NB4 (cell line): Measurements from ENCODE around the gene BTBD9.

Experiments used
- POLR2A ChIP-seq: IDR thresholded peaks from 2 replicates; pipeline ENCODE4 v1.6.1; 2011; ENCODE audit warnings: mild to moderate bottlenecking; ENCODE audit not compliant: insufficient read length; ENCODE audit errors: extremely low read depth
- TF ChIP-seq, protein P1 (sequence below): IDR thresholded peaks from 2 replicates; pipeline ENCODE4 v1.6.1; 2011; ENCODE audit warnings: low read depth, low read length
- TF ChIP-seq, protein P2 (sequence below): IDR thresholded peaks from one replicate; pipeline ENCODE4 v1.5.1; 2012; ENCODE audit warnings: low read depth, low read length

DNA sequence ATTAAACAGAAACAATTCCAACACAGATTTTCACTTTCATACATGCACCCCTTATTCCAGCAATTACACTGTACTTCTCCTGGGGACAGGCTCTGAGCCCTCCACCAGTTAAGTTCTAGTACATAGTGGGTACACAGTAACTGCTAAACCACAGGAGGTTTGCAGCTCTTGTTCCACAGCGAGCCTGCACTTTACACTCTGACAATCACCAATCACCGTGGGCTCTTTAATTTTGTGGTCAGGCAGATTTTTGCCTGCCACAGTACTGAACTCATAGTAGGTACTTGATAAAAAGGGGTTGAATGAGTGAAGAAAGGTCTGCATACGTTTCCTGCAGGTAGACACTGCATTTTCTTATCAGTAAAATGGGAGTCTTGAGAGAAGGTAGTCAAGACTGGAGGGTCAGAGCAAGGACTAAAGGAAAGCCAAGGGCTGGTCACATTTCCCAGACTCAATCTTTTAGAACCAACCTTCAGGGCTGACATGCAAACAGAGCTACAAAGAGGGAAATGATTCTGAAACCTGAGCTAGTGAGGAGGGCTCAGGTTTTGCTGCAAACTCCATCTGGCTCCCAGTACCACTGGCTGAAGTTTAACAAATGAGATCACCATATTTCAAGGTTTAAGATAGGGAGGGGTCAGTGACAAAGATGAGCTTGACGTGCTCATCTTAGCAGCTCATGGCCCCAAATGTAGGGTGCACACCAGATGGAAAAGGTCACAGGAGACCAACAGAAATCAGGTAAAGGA, 404.6 kb downstream of the BTBD9 start:
- TF ChIP-seq, protein P1, sequence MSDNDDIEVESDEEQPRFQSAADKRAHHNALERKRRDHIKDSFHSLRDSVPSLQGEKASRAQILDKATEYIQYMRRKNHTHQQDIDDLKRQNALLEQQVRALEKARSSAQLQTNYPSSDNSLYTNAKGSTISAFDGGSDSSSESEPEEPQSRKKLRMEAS: no peak
- TF ChIP-seq, protein P2, sequence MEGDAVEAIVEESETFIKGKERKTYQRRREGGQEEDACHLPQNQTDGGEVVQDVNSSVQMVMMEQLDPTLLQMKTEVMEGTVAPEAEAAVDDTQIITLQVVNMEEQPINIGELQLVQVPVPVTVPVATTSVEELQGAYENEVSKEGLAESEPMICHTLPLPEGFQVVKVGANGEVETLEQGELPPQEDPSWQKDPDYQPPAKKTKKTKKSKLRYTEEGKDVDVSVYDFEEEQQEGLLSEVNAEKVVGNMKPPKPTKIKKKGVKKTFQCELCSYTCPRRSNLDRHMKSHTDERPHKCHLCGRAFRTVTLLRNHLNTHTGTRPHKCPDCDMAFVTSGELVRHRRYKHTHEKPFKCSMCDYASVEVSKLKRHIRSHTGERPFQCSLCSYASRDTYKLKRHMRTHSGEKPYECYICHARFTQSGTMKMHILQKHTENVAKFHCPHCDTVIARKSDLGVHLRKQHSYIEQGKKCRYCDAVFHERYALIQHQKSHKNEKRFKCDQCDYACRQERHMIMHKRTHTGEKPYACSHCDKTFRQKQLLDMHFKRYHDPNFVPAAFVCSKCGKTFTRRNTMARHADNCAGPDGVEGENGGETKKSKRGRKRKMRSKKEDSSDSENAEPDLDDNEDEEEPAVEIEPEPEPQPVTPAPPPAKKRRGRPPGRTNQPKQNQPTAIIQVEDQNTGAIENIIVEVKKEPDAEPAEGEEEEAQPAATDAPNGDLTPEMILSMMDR: no peak
- no peak for TF ChIP-seq POLR2A
